OCI-LY7 (cell line): Measurements from ENCODE around the gene XYLT1. TPM values are rescaled to one million over a fixed set of nuclear protein-coding genes. Genes with fewer than 3 reads are reported as not detected.
"Not testable (repeated sequence)": the region's sequence is repeated elsewhere in the genome, so short reads cannot be mapped to it uniquely, and the experiment has no call there.

Experiments
- BruUV-seq: library from RNA; stranded (reverse); fragments of 400-500 nt; replicated peaks from 2 replicates; lab custom pipeline; 2021; lab: Mats Ljungman, UMichigan
- CTCF ChIA-PET: fragments of 300-600 bp; sonication (Branson Sonifier 250); formaldehyde crosslinking; loops from one replicate; lab custom pipeline; 2022; ENCODE audit warnings: antibody characterized with exemption; ENCODE audit not compliant: unreplicated experiment; lab: Charles Lee
- POLR2A ChIA-PET: fragments of 300-600 bp; sonication (Branson Sonifier 250); formaldehyde crosslinking; loops from one replicate; lab custom pipeline; 2022; ENCODE audit warnings: antibody characterized with exemption; lab: Charles Lee
- DNase-seq: peaks from one replicate; pipeline ENCODE4 v3.0.0-alpha.2; 2015; ENCODE audit warnings: low spot score
- H2AFZ ChIP-seq: fragments of 200-600 bp; sonication (generic), shearing (Covaris generic); 2 replicates; pipeline ENCODE4 v1.6.1; 2014; ENCODE audit warnings: mild to moderate bottlenecking, antibody characterized with exemption, low read length, moderate library complexity
- H3K27ac ChIP-seq: fragments of 200-600 bp; sonication (generic); 2 replicates; pipeline ENCODE4 v1.5.1; 2014; ENCODE audit warnings: mixed run types, low read depth, mild to moderate bottlenecking, moderate library complexity, low read length, inconsistent platforms; ENCODE audit not compliant: poor library complexity, severe bottlenecking
- H3K36me3 ChIP-seq: fragments of 200-600 bp; sonication (generic); 2 replicates; pipeline ENCODE4 v1.6.1; 2014; ENCODE audit warnings: mild to moderate bottlenecking, antibody characterized with exemption, low read length, moderate library complexity, mixed read lengths; ENCODE audit not compliant: insufficient read depth
- H3K4me1 ChIP-seq: fragments of 200-600 bp; sonication (generic); 2 replicates; pipeline ENCODE4 v1.5.1; 2014; ENCODE audit warnings: mild to moderate bottlenecking, low read length; ENCODE audit not compliant: insufficient read depth, poor library complexity, severe bottlenecking
- H3K4me2 ChIP-seq: fragments of 200-600 bp; sonication (generic); 2 replicates; pipeline ENCODE4 v1.6.1; 2014; ENCODE audit warnings: mild to moderate bottlenecking, low read length
- H3K4me3 ChIP-seq: fragments of 200-600 bp; sonication (generic); 2 replicates; pipeline ENCODE4 v1.5.1; 2014; ENCODE audit warnings: mild to moderate bottlenecking, low read depth, low read length; ENCODE audit not compliant: poor library complexity, severe bottlenecking
- H3K79me2 ChIP-seq: fragments of 200-600 bp; sonication (generic); 2 replicates; pipeline ENCODE4 v1.6.1; 2016; ENCODE audit warnings: low read depth, mild to moderate bottlenecking, low read length, moderate library complexity, mixed read lengths; ENCODE audit not compliant: insufficient read depth
- H3K9me2 ChIP-seq: fragments of 200-600 bp; sonication (generic); 2 replicates; pipeline ENCODE4 v1.6.1; 2016; ENCODE audit warnings: mild to moderate bottlenecking, low read length, mixed read lengths; ENCODE audit not compliant: insufficient read depth
- H3K9me3 ChIP-seq: fragments of 200-600 bp; sonication (generic); 2 replicates; pipeline ENCODE4 v1.6.1; 2014; ENCODE audit warnings: mild to moderate bottlenecking, mixed run types, low read length, mixed read lengths
- H4K20me1 ChIP-seq: fragments of 200-600 bp; sonication (generic); 2 replicates; pipeline ENCODE4 v1.6.1; 2014; ENCODE audit warnings: mild to moderate bottlenecking, antibody characterized with exemption, low read length, moderate library complexity, mixed read lengths; ENCODE audit not compliant: insufficient read depth
- CTCF ChIP-seq: fragments of 200-600 bp; sonication (generic); conservative IDR thresholded peaks from 2 replicates; pipeline ENCODE4 v1.5.1; 2014; ENCODE audit warnings: mild to moderate bottlenecking, antibody characterized with exemption, low read length, moderate library complexity, mixed read lengths
- EZH2phosphoT487 ChIP-seq: fragments of 200-600 bp; sonication (generic); IDR thresholded peaks from 2 replicates; pipeline ENCODE4 v1.6.1; 2018; ENCODE audit warnings: low read depth, borderline replicate concordance, mild to moderate bottlenecking, mixed run types, antibody characterized with exemption, low read length, moderate library complexity, mixed read lengths
- intact Hi-C: fragments of 100-400 bp; cut with micrococcal nuclease; formaldehyde crosslinking; loops from one replicate; pipeline ENCODE4 v1.10.0; 2022; ENCODE audit not compliant: unreplicated experiment
- total RNA-seq, 2 experiments: library from RNA; depleted of rRNA in 1 of 2; stranded (reverse); fragments of >200 nt in 1 of 2; shearing (Covaris generic) in 1 of 2; gene quantifications; 2 replicates each; pipeline ENCODE4 v1.2.3, GENCODE V29; 2014 to 2022

The XYLT1 gene
- total RNA-seq, 2 experiments from 2014 or later = 36.3 to 50.0 TPM

- Histone ChIP-seq H3K9me2 (no peaks in the 10 kb centered on the region), H3K4me2 (no peak overlapping the region), H3K9me3 (no peaks in the 10 kb centered on the region), H3K4me1 (no peaks in the 10 kb centered on the region), H3K36me3 (no peaks in the 10 kb centered on the region), H2AFZ (no peak overlapping the region), H4K20me1 (no peaks in the 10 kb centered on the region), H3K27ac (no peak overlapping the region), H3K4me3 (no peak overlapping the region), H3K79me2 (no peaks in the 10 kb centered on the region)
- BruUV-seq = no TSS peak
- intact Hi-C loops = no loop called here
- DNase-seq = no peak
- POLR2A ChIA-PET = no interaction called here
- CTCF ChIA-PET = no interaction called here
- no peak for TF ChIP-seq EZH2phosphoT487
Measured at GRCh38 chr16:17510567-17510966, 39.8 kb upstream of the XYLT1 start.

- Histone ChIP-seq H3K4me1 (no peaks in the 10 kb centered on the region), H4K20me1 (no peaks in the 10 kb centered on the region), H3K4me3 (no peak overlapping the region), H3K27ac (no peak overlapping the region), H2AFZ (no peak overlapping the region), H3K4me2 (no peak overlapping the region), H3K79me2 (no peaks in the 10 kb centered on the region), H3K9me3 (no peaks in the 10 kb centered on the region), H3K9me2 (no peaks in the 10 kb centered on the region), H3K36me3 (no peaks in the 10 kb centered on the region)
- ChIA-PET POLR2A (no interaction called here), CTCF (no interaction called here)
- TF ChIP-seq EZH2phosphoT487 = no peak
- intact Hi-C loops = no loop called here
- BruUV-seq = no TSS peak
- no peak for DNase-seq
Measured at GRCh38 chr16:17509194-17509593, 38.4 kb upstream of the XYLT1 start.

- Histone ChIP-seq H3K4me2 (no peak overlapping the region), H3K79me2 (no peaks in the 10 kb centered on the region), H3K27ac (no peak overlapping the region), H3K4me1 (no peaks in the 10 kb centered on the region), H3K36me3 (no peaks in the 10 kb centered on the region), H4K20me1 (no peaks in the 10 kb centered on the region), H3K9me2 (no peaks in the 10 kb centered on the region), H3K9me3 (no peaks in the 10 kb centered on the region), H2AFZ (no peak overlapping the region), H3K4me3 (no peak overlapping the region)
- DNase-seq = no peak
- intact Hi-C loops = no loop called here
- no TSS peak for BruUV-seq
- no peak for TF ChIP-seq EZH2phosphoT487
- no peak for TF ChIP-seq CTCF
- ChIA-PET POLR2A (interaction anchor here (0.7 to 0.9 kb wide), 2 partner anchors 45 to 133 kb away, joined by 4 to 5 read pairs; no protein-coding TSS in a partner anchor), CTCF (no interaction called here)
Measured at GRCh38 chr16:17508303-17508702, 37.5 kb upstream of the XYLT1 start.

GRCh38 chr16:17507516-17507915 is 36.8 kb upstream of the XYLT1 start:
- POLR2A ChIA-PET = interaction anchor here (0.9 kb wide), 1 partner anchor 134 kb away, joined by 4 read pairs; no protein-coding TSS in a partner anchor
- H3K4me1 ChIP-seq, H3K9me3 ChIP-seq, H3K79me2 ChIP-seq, H2AFZ ChIP-seq, BruUV-seq, H3K4me3 ChIP-seq, CTCF ChIA-PET, H3K27ac ChIP-seq, H3K36me3 ChIP-seq, H4K20me1 ChIP-seq, H3K9me2 ChIP-seq, DNase-seq, H3K4me2 ChIP-seq, intact Hi-C loops: not testable (repeated sequence)

- CTCF ChIA-PET, H3K4me1 ChIP-seq, H3K79me2 ChIP-seq, DNase-seq, H3K4me2 ChIP-seq, H3K27ac ChIP-seq, BruUV-seq, H3K9me3 ChIP-seq, intact Hi-C loops, H3K4me3 ChIP-seq, H2AFZ ChIP-seq, H4K20me1 ChIP-seq, H3K9me2 ChIP-seq, H3K36me3 ChIP-seq, POLR2A ChIA-PET: not testable (repeated sequence)
Measured at GRCh38 chr16:17505828-17506227, 35.1 kb upstream of the XYLT1 start.
